BLaER1 treated with 17β-estradiol and CSF1 and Interleukin-3, amounts not matched to agents 10 nM and 100 nM (cell line): Measurements from ENCODE around the gene DAZAP1.

ENCODE experiments used
- H3K27ac ChIP-seq, 11 experiments: shearing (Covaris generic); formaldehyde crosslinking; 2 replicates each; pipeline ENCODE4 v1.8.1; 2022
- H3K27me3 ChIP-seq, 11 experiments: shearing (Covaris generic); formaldehyde crosslinking; 2 replicates each; pipeline ENCODE4 v1.8.1; 2022
- H3K36me3 ChIP-seq, 11 experiments: shearing (Covaris generic); formaldehyde crosslinking; 2 replicates each; pipeline ENCODE4 v1.8.1; 2022
- H3K4me1 ChIP-seq, 10 experiments: shearing (Covaris generic); formaldehyde crosslinking; 2 replicates each; pipeline ENCODE4 v1.8.1; 2022
- H3K4me2 ChIP-seq, 11 experiments: shearing (Covaris generic); formaldehyde crosslinking; 2 replicates each; pipeline ENCODE4 v1.8.1; 2022
- H3K4me3 ChIP-seq, 10 experiments: shearing (Covaris generic); formaldehyde crosslinking; 2 replicates each; pipeline ENCODE4 v1.8.1; 2022
- H3K9ac ChIP-seq, 11 experiments: shearing (Covaris generic); formaldehyde crosslinking; 2 replicates each; pipeline ENCODE4 v1.8.1; 2022
- H3K9me3 ChIP-seq, 11 experiments: shearing (Covaris generic); formaldehyde crosslinking; replicated peaks in 1 of 11; 2 replicates each; pipeline ENCODE4 v1.8.1; 2022
- H4K20me1 ChIP-seq, 11 experiments: shearing (Covaris generic); formaldehyde crosslinking; 2 replicates each; pipeline ENCODE4 v1.8.1; 2022
- Cebpa-rat ChIP-seq, 11 experiments: shearing (Covaris generic); IDR thresholded peaks; 2 replicates each; pipeline ENCODE4 v1.8.1; 2022

The DAZAP1 gene

GRCh38 chr19:1460033-1460995 is 52.9 kb downstream of the DAZAP1 start:
- no peak overlapping the region for H3K9ac ChIP-seq
- H3K4me1 ChIP-seq: peaks cover 19 to 39% (median 26%) of the 10 kb centered on the region in 10 experiments
- H3K27me3 ChIP-seq: peaks cover 19 to 46% (median 36%) of the 10 kb centered on the region in 11 experiments
- peaks cover 0 to 19% (median 14%) of the 10 kb centered on the region in 11 experiments; a peak in 12 of 22 replicates for H3K36me3 ChIP-seq
- no peak overlapping the region for H3K27ac ChIP-seq
- H3K4me2 ChIP-seq: peak overlapping the region in 5 of 11 experiments; percentile 28 to 64 (median 56); a peak in 9 of 22 replicates
- TF ChIP-seq Cebpa-rat (IDR thresholded peaks at IDR 0.05): no peak
- peaks cover 43 to 94% (median 70%) of the 10 kb centered on the region in 11 experiments for H4K20me1 ChIP-seq
- H3K9me3 ChIP-seq: 0 out of 22 replicates have a peak, but pooled peaks cover 0 to 7% (median 0%) of the 10 kb centered on the region in 11 experiments
- H3K4me3 ChIP-seq: no peak overlapping the region

GRCh38 chr19:1461862-1462261 is 54.5 kb downstream of the DAZAP1 start:
- TF ChIP-seq Cebpa-rat (IDR thresholded peaks at IDR 0.05): no peak
- Histone ChIP-seq H3K4me1 (peaks cover 4 to 34% (median 16%) of the 10 kb centered on the region in 10 experiments), H3K9me3 (no peaks in the 10 kb centered on the region), H3K4me2 (no peak overlapping the region), H3K27me3 (peaks cover 28 to 47% (median 40%) of the 10 kb centered on the region in 11 experiments), H3K4me3 (no peak overlapping the region), H3K36me3 (peaks cover 4 to 27% (median 20%) of the 10 kb centered on the region in 11 experiments; a peak in 12 of 22 replicates), H4K20me1 (peaks cover 48 to 96% (median 74%) of the 10 kb centered on the region in 11 experiments), H3K27ac (no peak overlapping the region), H3K9ac (no peak overlapping the region)

- Histone ChIP-seq H3K27me3 (peaks cover 56 to 66% (median 61%) of the 10 kb centered on the region in 11 experiments), H3K4me1 (peaks cover 24 to 41% (median 35%) of the 10 kb centered on the region in 10 experiments), H3K36me3 (peaks cover 2 to 22% (median 14%) of the 10 kb centered on the region in 11 experiments; a peak in 12 of 22 replicates), H3K9me3 (no peaks in the 10 kb centered on the region), H4K20me1 (peaks cover 76 to 97% (median 82%) of the 10 kb centered on the region in 11 experiments), H3K4me2 (peak overlapping the region in 7 of 11 experiments; percentile 4 to 60 (median 46); a peak in 8 of 22 replicates), H3K27ac (no peak overlapping the region), H3K9ac (no peak overlapping the region), H3K4me3 (no peak overlapping the region)
- no peak for TF ChIP-seq Cebpa-rat (IDR thresholded peaks at IDR 0.05)
Observed at GRCh38 chr19:1465191-1466016, 58.0 kb downstream of the DAZAP1 start.

- Histone ChIP-seq H3K27me3 (peaks cover 62 to 72% (median 67%) of the 10 kb centered on the region in 11 experiments), H3K4me1 (peaks cover 30 to 48% (median 42%) of the 10 kb centered on the region in 10 experiments), H3K4me2 (peak overlapping the region in 7 of 11 experiments; percentile 4 to 60 (median 46); a peak in 9 of 22 replicates), H4K20me1 (peaks cover 76 to 97% (median 83%) of the 10 kb centered on the region in 11 experiments), H3K4me3 (no peak overlapping the region), H3K27ac (no peak overlapping the region), H3K9me3 (no peaks in the 10 kb centered on the region), H3K36me3 (peaks cover 0 to 16% (median 8%) of the 10 kb centered on the region in 11 experiments; a peak in 12 of 22 replicates), H3K9ac (no peak overlapping the region)
- no peak for TF ChIP-seq Cebpa-rat (IDR thresholded peaks at IDR 0.05)
Observed at GRCh38 chr19:1466018-1466460, 58.7 kb downstream of the DAZAP1 start.

- Histone ChIP-seq H3K4me1 (peaks cover 36 to 54% (median 48%) of the 10 kb centered on the region in 10 experiments), H3K36me3 (peaks cover 0 to 13% (median 7%) of the 10 kb centered on the region in 11 experiments; a peak in 8 of 22 replicates), H3K4me2 (peak overlapping the region in 2 of 11 experiments; percentile 46 to 49; a peak in 2 of 22 replicates), H3K9me3 (no peaks in the 10 kb centered on the region), H3K4me3 (no peak overlapping the region), H4K20me1 (peaks cover 80 to 97% (median 86%) of the 10 kb centered on the region in 11 experiments), H3K27me3 (peaks cover 68 to 78% (median 73%) of the 10 kb centered on the region in 11 experiments), H3K9ac (no peak overlapping the region), H3K27ac (no peak overlapping the region)
- no peak for TF ChIP-seq Cebpa-rat (IDR thresholded peaks at IDR 0.05)
Observed at GRCh38 chr19:1466461-1467214, 59.3 kb downstream of the DAZAP1 start.

- no peak overlapping the region for H3K27ac ChIP-seq
- peaks cover 41 to 59% (median 53%) of the 10 kb centered on the region in 10 experiments for H3K4me1 ChIP-seq
- no peaks in the 10 kb centered on the region for H3K9me3 ChIP-seq
- peaks cover 73 to 83% (median 78%) of the 10 kb centered on the region in 11 experiments for H3K27me3 ChIP-seq
- no peak overlapping the region for H3K9ac ChIP-seq
- no peak overlapping the region for H3K4me3 ChIP-seq
- H3K4me2 ChIP-seq: no peak overlapping the region
- no peak for TF ChIP-seq Cebpa-rat (IDR thresholded peaks at IDR 0.05)
- H3K36me3 ChIP-seq: peaks cover 0 to 13% (median 7%) of the 10 kb centered on the region in 11 experiments; a peak in 8 of 22 replicates
- peaks cover 85 to 100% (median 91%) of the 10 kb centered on the region in 11 experiments for H4K20me1 ChIP-seq
Observed at GRCh38 chr19:1467215-1467489, 59.8 kb downstream of the DAZAP1 start.

GRCh38 chr19:1467490-1468273 is 60.3 kb downstream of the DAZAP1 start:
- Histone ChIP-seq H3K4me3 (peak overlapping the region in 3 of 10 experiments; percentile 54 to 67 (median 59); a peak in 4 of 20 replicates), H3K4me2 (peak overlapping the region in 7 of 11 experiments; percentile 91 to 99 (median 98); a peak in 11 of 22 replicates)

More at GRCh38 chr19:1467490-1468273, 60.3 kb downstream of the DAZAP1 start:
- peaks cover 43 to 64% (median 58%) of the 10 kb centered on the region in 10 experiments for H3K4me1 ChIP-seq
- TF ChIP-seq Cebpa-rat (IDR thresholded peaks at IDR 0.05): no peak
- H3K36me3 ChIP-seq: peaks cover 0 to 13% (median 7%) of the 10 kb centered on the region in 11 experiments; a peak in 8 of 22 replicates
- no peak overlapping the region for H3K27ac ChIP-seq
- H3K27me3 ChIP-seq: peaks cover 78 to 89% (median 83%) of the 10 kb centered on the region in 11 experiments
- peaks cover 91 to 100% (median 96%) of the 10 kb centered on the region in 11 experiments for H4K20me1 ChIP-seq
- H3K9ac ChIP-seq: no peak overlapping the region
- no peaks in the 10 kb centered on the region for H3K9me3 ChIP-seq
